ENCODE results near the gene C1QTNF8. TPM values are rescaled to one million over a fixed set of nuclear protein-coding genes. Genes with fewer than 3 reads are reported as not detected.

C1QTNF8 gene
- total RNA-seq, 1 experiment from 2014 or later, result not detected

DNA sequence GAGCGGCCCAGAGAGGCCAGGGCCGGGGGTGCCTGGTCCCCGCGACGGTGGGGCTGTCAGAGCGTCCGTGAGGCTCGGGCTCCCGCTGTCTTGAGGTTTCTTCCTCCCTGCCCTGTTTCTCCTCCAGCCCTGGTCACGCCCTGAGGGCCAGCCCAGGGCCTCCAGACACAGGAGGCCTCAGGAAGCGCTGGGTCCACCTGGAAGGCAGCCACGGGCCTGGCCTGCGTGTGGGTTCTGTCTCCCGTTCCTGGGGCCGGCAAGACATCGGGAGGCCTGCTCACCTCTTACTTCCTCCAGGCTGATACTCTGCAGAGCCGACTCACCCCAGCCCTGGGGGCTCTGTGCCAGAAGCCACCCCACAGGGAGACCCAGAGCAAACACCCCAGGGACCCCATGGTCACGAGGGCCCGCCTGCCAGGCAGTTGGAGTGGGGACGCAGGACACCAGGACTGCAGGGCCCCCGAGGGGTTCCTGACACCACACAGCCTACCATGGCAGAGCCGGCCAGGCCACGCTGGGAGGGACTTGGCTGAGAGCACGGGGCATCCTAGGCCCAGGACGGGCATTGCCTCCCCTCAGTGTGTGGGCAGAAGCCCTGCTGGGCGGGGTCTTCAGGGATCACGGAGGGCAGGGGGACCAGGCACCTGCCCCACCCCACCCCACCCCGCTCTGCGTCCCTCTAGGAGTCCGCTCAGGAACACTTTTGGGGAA lies 37.9 kb upstream of the C1QTNF8 start:
- no peaks in the 10 kb centered on the region for H3K9me3 ChIP-seq (ENCODE audit: low read length)
- no peaks in the 10 kb centered on the region for H3K9me2 ChIP-seq (replicated peaks; ENCODE audit: low read length)
- CTCF ChIA-PET, result no interaction called here
- no peak overlapping the region for H3K9ac ChIP-seq (ENCODE audit: low read length)
- ATAC-seq, result no peak
- H3K4me3 ChIP-seq (ENCODE audit: low read length), result no peak overlapping the region
- POLR2A ChIA-PET (ENCODE audit: unreplicated experiment), result no interaction called here
- BruUV-seq (replicated peaks), result no TSS peak
- no peak for DNase-seq
- no peaks in the 10 kb centered on the region for H3K79me2 ChIP-seq (ENCODE audit: low read length)
- no peak overlapping the region for H3K27ac ChIP-seq (ENCODE audit: low read length)
- no peaks in the 10 kb centered on the region for H3K4me1 ChIP-seq (ENCODE audit: insufficient read depth, low read length)
- no peaks in the 10 kb centered on the region for H3F3A ChIP-seq (ENCODE audit: low read length, unreplicated experiment)
- TF ChIP-seq EZH2phosphoT487 (IDR thresholded peaks at IDR 0.05; ENCODE audit: borderline replicate concordance, low read length) (no peak), EZH2 (IDR thresholded peaks at IDR 0.05; ENCODE audit: low read length, unreplicated experiment) (no peak)
- TF ChIP-seq, protein P1, sequence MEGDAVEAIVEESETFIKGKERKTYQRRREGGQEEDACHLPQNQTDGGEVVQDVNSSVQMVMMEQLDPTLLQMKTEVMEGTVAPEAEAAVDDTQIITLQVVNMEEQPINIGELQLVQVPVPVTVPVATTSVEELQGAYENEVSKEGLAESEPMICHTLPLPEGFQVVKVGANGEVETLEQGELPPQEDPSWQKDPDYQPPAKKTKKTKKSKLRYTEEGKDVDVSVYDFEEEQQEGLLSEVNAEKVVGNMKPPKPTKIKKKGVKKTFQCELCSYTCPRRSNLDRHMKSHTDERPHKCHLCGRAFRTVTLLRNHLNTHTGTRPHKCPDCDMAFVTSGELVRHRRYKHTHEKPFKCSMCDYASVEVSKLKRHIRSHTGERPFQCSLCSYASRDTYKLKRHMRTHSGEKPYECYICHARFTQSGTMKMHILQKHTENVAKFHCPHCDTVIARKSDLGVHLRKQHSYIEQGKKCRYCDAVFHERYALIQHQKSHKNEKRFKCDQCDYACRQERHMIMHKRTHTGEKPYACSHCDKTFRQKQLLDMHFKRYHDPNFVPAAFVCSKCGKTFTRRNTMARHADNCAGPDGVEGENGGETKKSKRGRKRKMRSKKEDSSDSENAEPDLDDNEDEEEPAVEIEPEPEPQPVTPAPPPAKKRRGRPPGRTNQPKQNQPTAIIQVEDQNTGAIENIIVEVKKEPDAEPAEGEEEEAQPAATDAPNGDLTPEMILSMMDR (conservative IDR thresholded peaks at IDR 0.05; ENCODE audit: low read depth, low read length), result no peak
- H2AFZ ChIP-seq (ENCODE audit: low read length), result no peak overlapping the region
- H3K27me3 ChIP-seq (ENCODE audit: low read length), result no peaks in the 10 kb centered on the region
- H3K4me2 ChIP-seq (ENCODE audit: low read length), result no peak overlapping the region
- H4K20me1 ChIP-seq (ENCODE audit: low read length), result no peaks in the 10 kb centered on the region
- intact Hi-C loops (cut with micrococcal nuclease), result no loop called here
- H3K36me3 ChIP-seq (ENCODE audit: low read depth, low read length), result no peaks in the 10 kb centered on the region

DNA sequence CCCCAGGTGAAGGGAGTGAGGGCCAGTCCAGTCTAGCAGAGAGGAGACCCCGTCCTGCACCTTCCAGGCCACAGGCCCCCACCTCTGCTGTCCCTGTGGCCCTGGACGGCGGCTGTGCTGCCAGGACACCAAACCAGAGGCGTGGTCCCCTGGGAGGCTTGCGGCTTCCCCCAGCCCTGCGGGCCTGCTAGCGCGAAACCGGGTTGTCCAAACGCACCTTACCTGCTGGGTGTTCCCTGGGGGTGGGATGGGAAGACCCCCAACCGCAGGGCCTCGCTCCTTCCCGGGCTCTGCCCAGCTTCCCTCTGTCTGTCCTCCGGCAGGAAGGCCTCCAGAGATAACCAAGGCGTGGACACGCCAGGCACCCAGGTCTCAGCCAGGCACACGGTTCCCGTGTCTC lies 37.2 kb upstream of the C1QTNF8 start:
- no peak overlapping the region for H3K4me3 ChIP-seq (ENCODE audit: low read length)
- no TSS peak for BruUV-seq (replicated peaks)
- intact Hi-C loops (cut with micrococcal nuclease), result no loop called here

DNA sequence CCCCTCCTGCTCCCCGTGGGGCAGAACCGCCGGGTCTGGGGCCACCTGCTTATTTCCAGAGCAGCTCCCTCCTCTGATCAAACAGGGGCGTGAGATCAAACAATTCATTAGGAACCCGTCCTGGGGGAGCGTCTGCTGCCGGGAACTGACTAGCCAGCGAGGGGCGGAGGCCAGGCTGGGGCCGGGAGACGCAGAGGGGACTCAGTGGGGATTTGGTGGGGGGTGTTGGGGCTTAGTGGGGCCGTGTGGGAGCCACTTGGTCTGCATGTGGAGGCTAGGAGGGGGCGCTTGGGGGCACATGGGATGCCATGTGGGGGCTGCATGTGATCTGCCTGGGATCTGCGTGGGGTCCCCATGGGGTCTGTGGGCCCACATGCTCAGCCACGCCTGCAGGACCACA lies 36.4 kb upstream of the C1QTNF8 start:
- H3K9ac ChIP-seq (ENCODE audit: low read length), result no peak overlapping the region
- no peaks in the 10 kb centered on the region for H3K9me2 ChIP-seq (replicated peaks; ENCODE audit: low read length)
- no peak overlapping the region for H3K4me2 ChIP-seq (ENCODE audit: low read length)
- no peak overlapping the region for H2AFZ ChIP-seq (ENCODE audit: low read length)
- no peak for TF ChIP-seq EZH2phosphoT487 (IDR thresholded peaks at IDR 0.05; ENCODE audit: borderline replicate concordance, low read length)
- TF ChIP-seq, protein P1 (conservative IDR thresholded peaks at IDR 0.05; ENCODE audit: low read depth, low read length), result no peak
- no peak for TF ChIP-seq EZH2 (IDR thresholded peaks at IDR 0.05; ENCODE audit: low read length, unreplicated experiment)
- H4K20me1 ChIP-seq (ENCODE audit: low read length), result no peaks in the 10 kb centered on the region
- no peaks in the 10 kb centered on the region for H3K79me2 ChIP-seq (ENCODE audit: low read length)
- POLR2A ChIA-PET (ENCODE audit: unreplicated experiment), result no interaction called here
- CTCF ChIA-PET, result no interaction called here
- no peaks in the 10 kb centered on the region for H3K36me3 ChIP-seq (ENCODE audit: low read depth, low read length)
- H3K4me3 ChIP-seq (ENCODE audit: low read length), result no peak overlapping the region
- H3K9me3 ChIP-seq (ENCODE audit: low read length), result no peaks in the 10 kb centered on the region
- H3F3A ChIP-seq (ENCODE audit: low read length, unreplicated experiment), result no peaks in the 10 kb centered on the region
- no TSS peak for BruUV-seq (replicated peaks)
- no peak overlapping the region for H3K27ac ChIP-seq (ENCODE audit: low read length)
- intact Hi-C loops (cut with micrococcal nuclease), result no loop called here
- H3K27me3 ChIP-seq (ENCODE audit: low read length), result no peaks in the 10 kb centered on the region
- ATAC-seq, result no peak
- no peaks in the 10 kb centered on the region for H3K4me1 ChIP-seq (ENCODE audit: insufficient read depth, low read length)
- DNase-seq, result no peak

More for the DNA sequence above, 37.2 kb upstream of the C1QTNF8 start:
- POLR2A ChIA-PET (ENCODE audit: unreplicated experiment), result no interaction called here
- no peak for DNase-seq
- Histone ChIP-seq H3K36me3 (ENCODE audit: low read depth, low read length) (no peaks in the 10 kb centered on the region), H3K9me2 (replicated peaks; ENCODE audit: low read length) (no peaks in the 10 kb centered on the region), H3K9me3 (ENCODE audit: low read length) (no peaks in the 10 kb centered on the region), H3K9ac (ENCODE audit: low read length) (no peak overlapping the region), H3K4me1 (ENCODE audit: insufficient read depth, low read length) (no peaks in the 10 kb centered on the region), H4K20me1 (ENCODE audit: low read length) (no peaks in the 10 kb centered on the region), H3K27me3 (ENCODE audit: low read length) (no peaks in the 10 kb centered on the region), H3K27ac (ENCODE audit: low read length) (no peak overlapping the region), H3F3A (ENCODE audit: low read length, unreplicated experiment) (no peaks in the 10 kb centered on the region), H3K79me2 (ENCODE audit: low read length) (no peaks in the 10 kb centered on the region), H2AFZ (ENCODE audit: low read length) (no peak overlapping the region), H3K4me2 (ENCODE audit: low read length) (no peak overlapping the region)
- CTCF ChIA-PET, result no interaction called here
- ATAC-seq, result no peak
- TF ChIP-seq, protein P1 (conservative IDR thresholded peaks at IDR 0.05; ENCODE audit: low read depth, low read length), result no peak
- TF ChIP-seq EZH2 (IDR thresholded peaks at IDR 0.05; ENCODE audit: low read length, unreplicated experiment), result no peak
- TF ChIP-seq EZH2phosphoT487 (IDR thresholded peaks at IDR 0.05; ENCODE audit: borderline replicate concordance, low read length), result no peak
